Measurements from ENCODE around the gene NRXN3.

Gene NRXN3

GRCh38 chr14:79840831-79841230 is 1670.7 kb downstream of the NRXN3 start:
- Mint-ChIP-seq H3K4me1 (peaks cover 20% of the 10 kb centered on the region), H3K36me3 (ENCODE audit: low read depth) (peaks cover 4% of the 10 kb centered on the region), H3K27ac (peak overlapping the region in 1 of 3 experiments; percentile 79), H3K27me3 (ENCODE audit: low read depth) (no peaks in the 10 kb centered on the region), H3K9me3 (no peaks in the 10 kb centered on the region), H3K4me3 (no peak overlapping the region)
- TF ChIP-seq, protein P1, sequence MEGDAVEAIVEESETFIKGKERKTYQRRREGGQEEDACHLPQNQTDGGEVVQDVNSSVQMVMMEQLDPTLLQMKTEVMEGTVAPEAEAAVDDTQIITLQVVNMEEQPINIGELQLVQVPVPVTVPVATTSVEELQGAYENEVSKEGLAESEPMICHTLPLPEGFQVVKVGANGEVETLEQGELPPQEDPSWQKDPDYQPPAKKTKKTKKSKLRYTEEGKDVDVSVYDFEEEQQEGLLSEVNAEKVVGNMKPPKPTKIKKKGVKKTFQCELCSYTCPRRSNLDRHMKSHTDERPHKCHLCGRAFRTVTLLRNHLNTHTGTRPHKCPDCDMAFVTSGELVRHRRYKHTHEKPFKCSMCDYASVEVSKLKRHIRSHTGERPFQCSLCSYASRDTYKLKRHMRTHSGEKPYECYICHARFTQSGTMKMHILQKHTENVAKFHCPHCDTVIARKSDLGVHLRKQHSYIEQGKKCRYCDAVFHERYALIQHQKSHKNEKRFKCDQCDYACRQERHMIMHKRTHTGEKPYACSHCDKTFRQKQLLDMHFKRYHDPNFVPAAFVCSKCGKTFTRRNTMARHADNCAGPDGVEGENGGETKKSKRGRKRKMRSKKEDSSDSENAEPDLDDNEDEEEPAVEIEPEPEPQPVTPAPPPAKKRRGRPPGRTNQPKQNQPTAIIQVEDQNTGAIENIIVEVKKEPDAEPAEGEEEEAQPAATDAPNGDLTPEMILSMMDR (IDR thresholded peaks at IDR 0.05; ENCODE audit: unreplicated experiment in 3 of 3), result no peak

- Mint-ChIP-seq H3K36me3 (ENCODE audit: low read depth) (peaks cover 4% of the 10 kb centered on the region), H3K27me3 (ENCODE audit: low read depth) (no peaks in the 10 kb centered on the region), H3K4me3 (no peak overlapping the region), H3K27ac (peak overlapping the region in 2 of 3 experiments; percentile 5 to 79), H3K9me3 (no peaks in the 10 kb centered on the region), H3K4me1 (peaks cover 20% of the 10 kb centered on the region)
- TF ChIP-seq, protein P1 (IDR thresholded peaks at IDR 0.05; ENCODE audit: unreplicated experiment in 3 of 3), result no peak
Measured at GRCh38 chr14:79841433-79841832, 1671.3 kb downstream of the NRXN3 start.

GRCh38 chr14:79842270-79842669 is 1672.1 kb downstream of the NRXN3 start:
- Mint-ChIP-seq H3K9me3 (no peaks in the 10 kb centered on the region), H3K27ac (peak overlapping the region in 1 of 3 experiments; percentile 79), H3K4me1 (peaks cover 20% of the 10 kb centered on the region), H3K27me3 (ENCODE audit: low read depth) (no peaks in the 10 kb centered on the region), H3K4me3 (no peak overlapping the region), H3K36me3 (ENCODE audit: low read depth) (peaks cover 7% of the 10 kb centered on the region)
- TF ChIP-seq, protein P1 (IDR thresholded peaks at IDR 0.05; ENCODE audit: unreplicated experiment in 3 of 3), result no peak

GRCh38 chr14:79852950-79853744 is 1683.0 kb downstream of the NRXN3 start:
- TF ChIP-seq, protein P1 (IDR thresholded peaks at IDR 0.05; ENCODE audit: unreplicated experiment in 3 of 3), result no peak
- no peak overlapping the region for H3K4me3 Mint-ChIP-seq
- H3K4me1 Mint-ChIP-seq, result peaks cover 5% of the 10 kb centered on the region
- H3K27me3 Mint-ChIP-seq (ENCODE audit: low read depth), result peaks cover 3% of the 10 kb centered on the region
- H3K9me3 Mint-ChIP-seq, result peaks cover 4% of the 10 kb centered on the region
- peaks cover 9% of the 10 kb centered on the region for H3K36me3 Mint-ChIP-seq (ENCODE audit: low read depth)
- H3K27ac Mint-ChIP-seq, result peak overlapping the region in 2 of 3 experiments; percentile 35 to 38

DNA sequence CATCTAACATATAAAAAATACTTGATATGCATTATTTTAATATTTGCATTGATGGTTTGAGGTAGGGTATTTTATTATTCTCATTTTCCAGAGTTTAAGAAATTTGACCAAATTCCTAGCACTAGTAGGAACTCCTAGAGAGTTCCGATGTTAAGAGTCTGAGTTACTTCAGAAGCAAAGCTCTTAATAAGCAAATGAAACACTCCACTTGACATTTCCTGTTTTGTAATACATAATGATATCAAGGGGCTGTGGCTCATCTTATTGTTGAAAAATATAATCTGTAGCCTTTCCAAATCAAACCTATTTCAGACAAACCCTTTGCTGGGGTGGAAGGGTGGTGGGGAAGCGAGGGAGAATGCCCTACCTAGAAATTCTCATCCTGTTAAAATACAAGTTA is 1685.6 kb downstream of the NRXN3 start:
- no peaks in the 10 kb centered on the region for H3K9me3 Mint-ChIP-seq
- TF ChIP-seq, protein P1 (IDR thresholded peaks at IDR 0.05; ENCODE audit: unreplicated experiment in 3 of 3), result no peak
- H3K4me3 Mint-ChIP-seq, result no peak overlapping the region
- H3K4me1 Mint-ChIP-seq, result peaks cover 5% of the 10 kb centered on the region
- no peaks in the 10 kb centered on the region for H3K36me3 Mint-ChIP-seq (ENCODE audit: low read depth)
- H3K27me3 Mint-ChIP-seq (ENCODE audit: low read depth), result no peaks in the 10 kb centered on the region
- no peak overlapping the region for H3K27ac Mint-ChIP-seq

- H3K27ac Mint-ChIP-seq, result no peak overlapping the region
- no peaks in the 10 kb centered on the region for H3K27me3 Mint-ChIP-seq (ENCODE audit: low read depth)
- no peaks in the 10 kb centered on the region for H3K9me3 Mint-ChIP-seq
Measured at GRCh38 chr14:79856381-79856780, 1686.2 kb downstream of the NRXN3 start.

More at GRCh38 chr14:79856381-79856780, 1686.2 kb downstream of the NRXN3 start:
- TF ChIP-seq, protein P1 (IDR thresholded peaks at IDR 0.05; ENCODE audit: unreplicated experiment in 3 of 3), result no peak
- Mint-ChIP-seq H3K4me3 (no peak overlapping the region), H3K36me3 (ENCODE audit: low read depth) (peaks cover 2% of the 10 kb centered on the region), H3K4me1 (peaks cover 5% of the 10 kb centered on the region)
